GM23338 (cell line): Measurements from ENCODE around the gene IGF2R.

ENCODE experiments used
- CREB1 ChIP-seq: fragments of 250-450 bp; sonication (Bioruptor Pico); IDR thresholded peaks from 2 replicates; pipeline ENCODE4 v1.5.0; 2020; ENCODE audit warnings: low read depth, mild to moderate bottlenecking, moderate library complexity
- CTCF ChIP-seq, 2 experiments: fragments of 200-600 bp in 1 of 2; sonication (generic) in 1 of 2; conservative IDR thresholded peaks; 2 replicates each; pipeline versions ENCODE4 v1.5.1 to v1.6.1; 2016 to 2017; ENCODE audit warnings: antibody characterized with exemption in 2 of 2, low read depth in 2 of 2, mild to moderate bottlenecking in 2 of 2, moderate library complexity in 1 of 2
- EZH2 ChIP-seq: fragments of 200-600 bp; sonication (generic); IDR thresholded peaks from one replicate; pipeline ENCODE4 v1.8.0; 2017; ENCODE audit warnings: antibody characterized with exemption, mild to moderate bottlenecking, low read depth; ENCODE audit not compliant: unreplicated experiment
- EZH2phosphoT487 ChIP-seq: fragments of 200-600 bp; sonication (generic); IDR thresholded peaks from one replicate; pipeline ENCODE4 v1.8.1; 2018; ENCODE audit warnings: antibody characterized with exemption; ENCODE audit not compliant: unreplicated experiment
- POLR2AphosphoS5 ChIP-seq: IDR thresholded peaks from 2 replicates; pipeline ENCODE4 v1.6.1; 2016; ENCODE audit warnings: antibody characterized with exemption, low read depth
- REST ChIP-seq: IDR thresholded peaks from one replicate; pipeline ENCODE4 v1.6.1; 2018; ENCODE audit warnings: antibody characterized with exemption; ENCODE audit not compliant: unreplicated experiment
- ZNF331 ChIP-seq: fragments of 250-450 bp; sonication (Bioruptor Pico); IDR thresholded peaks from 2 replicates; pipeline ENCODE4 v1.5.0; 2020; ENCODE audit warnings: low read depth, mild to moderate bottlenecking, moderate library complexity
- TF ChIP-seq, protein P1 (sequence below): IDR thresholded peaks from 2 replicates; pipeline ENCODE4 v1.6.1; 2016; ENCODE audit warnings: antibody characterized with exemption

GRCh38 chr6:160068346-160068745 is 99.5 kb downstream of the IGF2R start:
- TF ChIP-seq EZH2: no peak
- no peak for TF ChIP-seq CTCF (conservative IDR thresholded peaks at IDR 0.05; ENCODE audit: low read depth in 2 of 2)
- TF ChIP-seq CREB1 (CRISPR knock-in tag): no peak
- TF ChIP-seq EZH2phosphoT487: no peak
- TF ChIP-seq POLR2AphosphoS5: no peak
- TF ChIP-seq ZNF331 (CRISPR knock-in tag): no peak
- TF ChIP-seq, protein P1, sequence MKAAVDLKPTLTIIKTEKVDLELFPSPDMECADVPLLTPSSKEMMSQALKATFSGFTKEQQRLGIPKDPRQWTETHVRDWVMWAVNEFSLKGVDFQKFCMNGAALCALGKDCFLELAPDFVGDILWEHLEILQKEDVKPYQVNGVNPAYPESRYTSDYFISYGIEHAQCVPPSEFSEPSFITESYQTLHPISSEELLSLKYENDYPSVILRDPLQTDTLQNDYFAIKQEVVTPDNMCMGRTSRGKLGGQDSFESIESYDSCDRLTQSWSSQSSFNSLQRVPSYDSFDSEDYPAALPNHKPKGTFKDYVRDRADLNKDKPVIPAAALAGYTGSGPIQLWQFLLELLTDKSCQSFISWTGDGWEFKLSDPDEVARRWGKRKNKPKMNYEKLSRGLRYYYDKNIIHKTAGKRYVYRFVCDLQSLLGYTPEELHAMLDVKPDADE: no peak
- TF ChIP-seq REST: no peak
